HepG2 (cell line): ENCODE results near the gene TSPAN5. TPM values are rescaled to one million over a fixed set of nuclear protein-coding genes. Genes with fewer than 3 reads are reported as not detected.

Experiments used
- ATAC-seq: fragments of 200-7000 bp; cut with Tn5 transposase; 3 replicates; pipeline ENCODE4 v1.9.1; 2020; ENCODE audit warnings: mild to moderate bottlenecking, moderate library complexity
- BruUV-seq: library from RNA; stranded (reverse); fragments of 400-500 nt; replicated peaks from 2 replicates; lab custom pipeline; 2021; lab: Mats Ljungman, UMichigan
- CTCF ChIA-PET: fragments of 300-600 bp; formaldehyde crosslinking; extraction: SDS; loops from one replicate; lab custom pipeline; 2021; ENCODE audit warnings: low total read pairs, inconsistent platforms, low intra/inter-chr PET ratio; lab: Yijun Ruan, JAX
- POLR2A ChIA-PET: fragments of 350-600 bp; sonication (Branson Sonifier 250); formaldehyde crosslinking; loops from one replicate; lab custom pipeline; 2020; ENCODE audit warnings: antibody characterized with exemption, inconsistent platforms; lab: Yijun Ruan, JAX
- DNase-seq: peaks from one replicate; pipeline ENCODE4 v3.0.0-alpha.2; 2015; ENCODE audit warnings: low spot score
- FAIRE-seq: peaks from 3 replicates; lab custom pipeline; 2011; peaks lifted over from hg19 to GRCh38; lab: Jason Lieb, UNC
- H2AFZ ChIP-seq: one replicate; pipeline ENCODE4 v1.6.1; 2011; ENCODE audit warnings: low read length, inconsistent platforms
- H3K27ac ChIP-seq: fragments of 300-600 bp; 3 replicates; pipeline ENCODE4 v1.8.0; 2011; ENCODE audit warnings: mixed run types, mild to moderate bottlenecking, mixed read lengths, low read length, inconsistent platforms; ENCODE audit not compliant: insufficient read depth; ENCODE audit errors: extremely low read length
- H3K27me3 ChIP-seq, 2 experiments: fragments of 200-600 bp in 1 of 2; 2 replicates in 1 of 2; 3 replicates in 1 of 2; pipeline versions ENCODE4 v1.6.0 to v1.8.0; 2011; ENCODE audit warnings: low read length in 2 of 2, mild to moderate bottlenecking in 2 of 2, moderate library complexity in 2 of 2, inconsistent platforms in 1 of 2; ENCODE audit not compliant: insufficient read depth in 2 of 2, control insufficient read depth in 1 of 2
- H3K36me3 ChIP-seq, 2 experiments: fragments of 200-600 bp in 1 of 2; replicated peaks in 1 of 2; 2 replicates in 1 of 2; 3 replicates in 1 of 2; pipeline versions ENCODE4 v1.5.1 to v1.8.0; 2011; ENCODE audit warnings: low read length in 2 of 2, inconsistent platforms in 1 of 2; ENCODE audit not compliant: insufficient read depth in 2 of 2, control insufficient read depth in 1 of 2
- H3K4me1 ChIP-seq: 2 replicates; pipeline ENCODE4 v1.5.1; 2012; ENCODE audit warnings: low read length, inconsistent platforms; ENCODE audit not compliant: insufficient read depth
- H3K4me2 ChIP-seq: 2 replicates; pipeline ENCODE4 v1.6.0; 2011; ENCODE audit warnings: low read depth, low read length, inconsistent platforms
- H3K4me3 ChIP-seq, 3 experiments: fragments of 200-600 bp in 1 of 3; sonication (generic), shearing (Covaris generic) in 1 of 3; replicated peaks in 1 of 3; 2 replicates each; pipeline ENCODE4 v1.5.1; 2011 to 2016; ENCODE audit warnings: low read length in 3 of 3, inconsistent platforms in 2 of 3, low read depth in 2 of 3, mild to moderate bottlenecking in 2 of 3, control low read depth in 1 of 3, mixed read lengths in 1 of 3; ENCODE audit not compliant: insufficient read depth in 1 of 3
- H3K79me2 ChIP-seq: one replicate; pipeline ENCODE4 v1.6.1; 2011; ENCODE audit warnings: low read length, inconsistent platforms; ENCODE audit not compliant: insufficient read depth
- H3K9ac ChIP-seq: 2 replicates; pipeline ENCODE4 v1.6.0; 2011; ENCODE audit warnings: mild to moderate bottlenecking, low read depth, low read length, inconsistent platforms; ENCODE audit not compliant: insufficient read depth
- H3K9me3 ChIP-seq: 2 replicates; pipeline ENCODE4 v1.5.1; 2012; ENCODE audit warnings: mild to moderate bottlenecking, low read length
- H4K20me1 ChIP-seq: 2 replicates; pipeline ENCODE4 v1.6.0; 2011; ENCODE audit warnings: inconsistent platforms, mild to moderate bottlenecking, low read length, moderate library complexity; ENCODE audit not compliant: insufficient read depth
- AKAP8 ChIP-seq: sonication (generic); formaldehyde crosslinking; IDR thresholded peaks from 2 replicates; pipeline ENCODE4 v1.5.1; 2020; ENCODE audit warnings: mild to moderate bottlenecking, missing genetic modification reagents
- AKNA ChIP-seq: sonication (generic); formaldehyde crosslinking; IDR thresholded peaks from 2 replicates; pipeline ENCODE4 v1.4.0; 2020; ENCODE audit warnings: missing genetic modification reagents, borderline replicate concordance
- MIER3 ChIP-seq: IDR thresholded peaks from 2 replicates; pipeline ENCODE4 v1.6.1; 2016; ENCODE audit warnings: missing compliant biosample characterization, borderline replicate concordance
- NBN ChIP-seq: fragments of 450-650 bp; conservative IDR thresholded peaks from 2 replicates; pipeline ENCODE4 v1.6.1; 2017
- PHF8 ChIP-seq: sonication (generic); formaldehyde crosslinking; IDR thresholded peaks from 2 replicates; pipeline ENCODE4 v1.5.0; 2020; ENCODE audit warnings: missing genetic modification reagents
- RAD21 ChIP-seq: fragments of 450-650 bp; formaldehyde crosslinking; IDR thresholded peaks from 2 replicates; pipeline ENCODE4 v1.5.0; 2020; ENCODE audit warnings: mild to moderate bottlenecking
- SNAPC2 ChIP-seq: sonication (generic); formaldehyde crosslinking; IDR thresholded peaks from 2 replicates; pipeline ENCODE4 v1.8.1; 2022; ENCODE audit warnings: mild to moderate bottlenecking, missing genetic modification reagents
- STAT6 ChIP-seq: sonication (generic); formaldehyde crosslinking; IDR thresholded peaks from 2 replicates; pipeline ENCODE4 v1.4.0; 2020; ENCODE audit warnings: missing genetic modification reagents, mild to moderate bottlenecking, borderline replicate concordance
- ZEB1 ChIP-seq: IDR thresholded peaks from 2 replicates; pipeline ENCODE4 v1.6.1; 2012; ENCODE audit warnings: mild to moderate bottlenecking, low read depth, inconsistent platforms; ENCODE audit not compliant: insufficient replicate concordance
- ZNF160 ChIP-seq: sonication (generic); formaldehyde crosslinking; IDR thresholded peaks from 2 replicates; pipeline ENCODE4 v1.8.0; 2022; ENCODE audit warnings: mild to moderate bottlenecking, inconsistent platforms, missing genetic modification reagents
- ZNF556 ChIP-seq: sonication (generic); formaldehyde crosslinking; IDR thresholded peaks from 2 replicates; pipeline ENCODE4 v1.4.0; 2020; ENCODE audit warnings: mild to moderate bottlenecking, missing genetic modification reagents, borderline replicate concordance
- WGBS: methylation state at CpG from one replicate; pipeline ENCODE4 v1.1.6; 2017; ENCODE audit warnings: low lambda C conversion rate; 5-methylcytosine and 5-hydroxymethylcytosine counted together
- in situ Hi-C: cut with HindIII; loops from 2 replicates; pipeline ENCODE4 v1.10.0; 2017; ENCODE audit warnings: low pct_unique_long_range_greater_than_20kb; ENCODE audit not compliant: extremely low pct_ligation_motif_present
- intact Hi-C: fragments of 100-400 bp; cut with micrococcal nuclease; formaldehyde crosslinking; loops from one replicate; pipeline ENCODE4 v1.10.0; 2022; ENCODE audit not compliant: unreplicated experiment
- polyA plus RNA-seq, 8 experiments: library from polyadenylated mRNA; depleted of rRNA in 3 of 8; stranded (reverse) in 7 of 8; unstranded in 1 of 8; fragments of >200 nt; fragmentation: Illumina TruSeq in 4 of 8; extraction: Trizol in 4 of 8; gene quantifications; 2 replicates each; pipeline versions ENCODE4 v1.2.1 to v1.2.3, GENCODE V29; 2011 to 2016; ENCODE audit warnings: low read depth in 4 of 8, missing spikeins in 1 of 8, mixed read lengths in 1 of 8; ENCODE audit not compliant: insufficient read depth in 1 of 8
- total RNA-seq, 5 experiments: library from RNA; depleted of rRNA; stranded (reverse); fragments of >200 nt; fragmentation: Illumina TruSeq; extraction: Trizol; gene quantifications; 2 replicates each; pipeline ENCODE4 v1.2.3, GENCODE V29; 2016; ENCODE audit warnings: low read depth in 1 of 5

TSPAN5 gene
- total and polyA plus RNA-seq, 2 of the 13 experiments (the other 11 are each of a cell fraction or from before 2014, with no cell fraction given), result 0.20 to 0.53 TPM

DNA sequence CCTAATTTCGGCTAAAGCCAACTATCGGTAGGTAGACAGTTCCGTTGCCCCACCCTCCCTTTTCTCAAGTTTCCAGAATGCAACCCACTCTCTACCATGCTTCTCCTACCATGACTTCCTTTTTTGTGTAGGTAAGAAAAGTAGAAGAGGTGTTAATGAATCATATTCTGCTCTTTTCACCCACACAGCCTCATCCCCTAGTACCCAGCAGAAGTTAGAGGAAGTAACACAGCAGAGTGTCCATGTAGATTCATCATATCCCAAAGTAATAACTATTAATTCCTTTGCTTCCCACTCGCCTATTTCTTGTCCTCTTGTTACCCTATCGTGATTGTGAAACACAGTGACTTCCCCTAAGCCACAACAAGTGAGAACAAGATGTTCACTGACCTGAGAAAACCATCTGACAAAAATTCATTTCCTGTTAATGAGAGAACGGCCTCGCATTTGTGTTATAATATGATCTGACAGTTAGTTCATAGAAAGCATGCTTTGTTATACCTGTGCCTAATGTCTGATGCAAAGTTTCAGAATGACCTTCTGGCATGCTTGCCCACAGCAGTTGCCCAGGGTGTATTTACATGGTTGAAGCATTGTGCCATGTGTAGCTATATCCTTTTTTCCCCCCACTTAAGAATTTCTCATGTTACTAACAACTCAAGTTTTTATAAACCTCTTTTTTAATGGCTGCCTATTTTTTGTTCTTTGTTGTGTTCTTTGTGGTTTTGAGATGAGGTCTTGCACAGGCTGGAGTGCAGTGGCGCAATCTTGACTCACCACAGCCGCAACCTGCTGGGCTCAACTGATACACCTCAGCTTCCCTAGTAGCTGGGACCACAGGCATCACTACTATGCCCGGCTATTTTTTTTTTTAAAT lies 211.7 kb downstream of the TSPAN5 start:
- FAIRE-seq (no peak), DNase-seq (no peak), ATAC-seq (no peak)
- H3K4me2 ChIP-seq, result no peak overlapping the region
- no peaks in the 10 kb centered on the region for H3K27me3 ChIP-seq
- 91% methylated on average over 10 of the region's 10 CpGs for WGBS
- POLR2A ChIA-PET, result no interaction called here
- H2AFZ ChIP-seq, result no peak overlapping the region
- H4K20me1 ChIP-seq, result no peaks in the 10 kb centered on the region
- no TSS peak for BruUV-seq
- TF ChIP-seq SNAPC2 (CRISPR knock-in tag) (no peak), AKAP8 (CRISPR knock-in tag) (no peak), RAD21 (CRISPR knock-in tag) (no peak), ZEB1 (no peak), ZNF160 (CRISPR knock-in tag) (no peak), ZNF556 (CRISPR knock-in tag) (no peak)
- in situ Hi-C loops, result no loop called here
- H3K27ac ChIP-seq, result no peak overlapping the region
- H3K36me3 ChIP-seq, result peaks cover 1 to 12% of the 10 kb centered on the region in 2 experiments; a peak in 2 of 5 replicates
- H3K4me3 ChIP-seq, result no peak overlapping the region
- no peaks in the 10 kb centered on the region for H3K79me2 ChIP-seq
- intact Hi-C loops, result no loop called here
- H3K9ac ChIP-seq, result no peak overlapping the region
- CTCF ChIA-PET, result no interaction called here
- H3K4me1 ChIP-seq, result no peaks in the 10 kb centered on the region
- H3K9me3 ChIP-seq, result no peaks in the 10 kb centered on the region

GRCh38 chr4:98444371-98444770 lies 214.0 kb downstream of the TSPAN5 start:
- intact Hi-C loops, result no loop called here
- no peak overlapping the region for H2AFZ ChIP-seq
- no peak overlapping the region for H3K27ac ChIP-seq
- H3K79me2 ChIP-seq, result no peaks in the 10 kb centered on the region
- no peak overlapping the region for H3K9ac ChIP-seq
- H3K4me1 ChIP-seq, result no peaks in the 10 kb centered on the region
- H3K4me2 ChIP-seq, result no peak overlapping the region
- ATAC-seq (no peak), FAIRE-seq (no peak), DNase-seq (no peak)
- no peaks in the 10 kb centered on the region for H3K27me3 ChIP-seq
- ChIA-PET POLR2A (no interaction called here), CTCF (no interaction called here)
- no peaks in the 10 kb centered on the region for H4K20me1 ChIP-seq
- no peak overlapping the region for H3K4me3 ChIP-seq
- no TSS peak for BruUV-seq
- in situ Hi-C loops, result no loop called here
- peaks cover 1 to 12% of the 10 kb centered on the region in 2 experiments; a peak in 2 of 5 replicates for H3K36me3 ChIP-seq
- H3K9me3 ChIP-seq, result no peaks in the 10 kb centered on the region
- TF ChIP-seq MIER3 (CRISPR knock-in tag), result no peak
- no peak for TF ChIP-seq PHF8
- no peak for TF ChIP-seq AKNA (CRISPR knock-in tag)
- TF ChIP-seq STAT6 (CRISPR knock-in tag), result no peak
- TF ChIP-seq NBN, result no peak
